IMR-90 (cell line): ENCODE results near the gene ACOX1. TPM values are rescaled to one million over a fixed set of nuclear protein-coding genes. Genes with fewer than 3 reads are reported as not detected.
A peak's percentile ranks its signal among the peaks of the same experiment; 100 is the strongest.
"Not testable (repeated sequence)": the region's sequence is repeated elsewhere in the genome, so short reads cannot be mapped to it uniquely, and the experiment has no call there.

ENCODE experiments used
- ATAC-seq: fragments of 200-7000 bp; cut with Tn5 transposase; 2 replicates; pipeline ENCODE4 v1.9.1; 2020; ENCODE audit warnings: low read depth, mild to moderate bottlenecking, moderate library complexity
- BruUV-seq: library from RNA; stranded (reverse); fragments of 400-500 nt; replicated peaks from 2 replicates; lab custom pipeline; 2021; lab: Mats Ljungman, UMichigan
- CTCF ChIA-PET: fragments of 300-600 bp; formaldehyde crosslinking; extraction: SDS; loops from one replicate; lab custom pipeline; 2021; ENCODE audit warnings: antibody characterized with exemption; lab: Yijun Ruan, JAX
- POLR2A ChIA-PET: fragments of 300-600 bp; sonication (Branson Sonifier 250); formaldehyde crosslinking; loops from one replicate; lab custom pipeline; 2022; ENCODE audit warnings: antibody characterized with exemption; ENCODE audit not compliant: unreplicated experiment; lab: Charles Lee
- DNase-seq: peaks from one replicate; pipeline ENCODE4 v3.0.0; 2013
- H2AFZ ChIP-seq: replicated peaks from 2 replicates; pipeline ENCODE3; 2013; ENCODE audit warnings: low read length, mild to moderate bottlenecking; ENCODE audit not compliant: poor library complexity
- H2AK5ac ChIP-seq: 2 replicates; pipeline ENCODE4 v1.6.1; 2013; ENCODE audit warnings: low read depth, low read length, inconsistent platforms
- H2AK9ac ChIP-seq: replicated peaks from 2 replicates; pipeline ENCODE3; 2013; ENCODE audit warnings: mild to moderate bottlenecking, low read depth, low read length, moderate library complexity; ENCODE audit not compliant: poor library complexity
- H2BK120ac ChIP-seq: 2 replicates; pipeline ENCODE4 v1.6.1; 2013; ENCODE audit warnings: low read depth, low read length, inconsistent platforms
- H2BK15ac ChIP-seq: 3 replicates; pipeline ENCODE4 v1.6.1; 2013; ENCODE audit warnings: low read depth, low read length, inconsistent platforms
- H2BK20ac ChIP-seq: 2 replicates; pipeline ENCODE4 v1.6.1; 2013; ENCODE audit warnings: low read depth, mild to moderate bottlenecking, inconsistent platforms, low read length, moderate library complexity
- H2BK5ac ChIP-seq: 2 replicates; pipeline ENCODE4 v1.6.1; 2013; ENCODE audit warnings: mild to moderate bottlenecking, low read depth, low read length, inconsistent platforms; ENCODE audit not compliant: poor library complexity, severe bottlenecking
- H3K14ac ChIP-seq: replicated peaks from 2 replicates; pipeline ENCODE4 v1.6.1; 2013; ENCODE audit warnings: low read depth, low read length, inconsistent platforms
- H3K18ac ChIP-seq: 2 replicates; pipeline ENCODE4 v1.6.1; 2013; ENCODE audit warnings: low read depth, low read length, control low read depth
- H3K23ac ChIP-seq: 2 replicates; pipeline ENCODE4 v1.6.1; 2013; ENCODE audit warnings: low read depth, low read length, inconsistent platforms
- H3K27ac ChIP-seq: 2 replicates; pipeline ENCODE4 v1.5.1; 2013; ENCODE audit warnings: mild to moderate bottlenecking, control low read depth, low read length; ENCODE audit not compliant: insufficient read depth
- H3K27me3 ChIP-seq: 2 replicates; pipeline ENCODE4 v1.6.1; 2013; ENCODE audit warnings: low read length; ENCODE audit not compliant: control insufficient read depth, insufficient read depth
- H3K36me3 ChIP-seq: 2 replicates; pipeline ENCODE4 v1.6.1; 2013; ENCODE audit warnings: low read length, mixed read lengths; ENCODE audit not compliant: control insufficient read depth, insufficient read depth
- H3K4ac ChIP-seq: 2 replicates; pipeline ENCODE4 v1.6.1; 2013; ENCODE audit warnings: low read depth, low read length, inconsistent platforms
- H3K4me1 ChIP-seq: 2 replicates; pipeline ENCODE4 v1.6.1; 2013; ENCODE audit warnings: low read length, mixed read lengths; ENCODE audit not compliant: control insufficient read depth, insufficient read depth
- H3K4me2 ChIP-seq: 2 replicates; pipeline ENCODE4 v1.6.1; 2013; ENCODE audit warnings: low read depth, mild to moderate bottlenecking, control low read depth, low read length, moderate library complexity
- H3K4me3 ChIP-seq: 2 replicates; pipeline ENCODE4 v1.5.1; 2013; ENCODE audit warnings: low read depth, mild to moderate bottlenecking, control low read depth, low read length, moderate library complexity; ENCODE audit not compliant: insufficient read depth
- H3K56ac ChIP-seq: 2 replicates; pipeline ENCODE4 v1.6.1; 2013; ENCODE audit warnings: low read length, inconsistent platforms; ENCODE audit not compliant: insufficient read depth; ENCODE audit errors: extremely low read depth
- H3K79me1 ChIP-seq, 2 experiments: 2 replicates each; pipeline ENCODE4 v1.6.1; 2013; ENCODE audit warnings: low read length in 2 of 2, inconsistent platforms in 1 of 2, low read depth in 1 of 2
- H3K9ac ChIP-seq: 2 replicates; pipeline ENCODE4 v1.6.1; 2013; ENCODE audit warnings: low read depth, low read length, control low read depth
- H3K9me1 ChIP-seq: 2 replicates; pipeline ENCODE4 v1.6.1; 2013; ENCODE audit warnings: low read length, inconsistent platforms; ENCODE audit not compliant: insufficient read depth
- H3K9me3 ChIP-seq: 2 replicates; pipeline ENCODE4 v1.6.1; 2013; ENCODE audit warnings: low read length; ENCODE audit not compliant: control insufficient read depth, insufficient read depth
- H4K20me1 ChIP-seq: 2 replicates; pipeline ENCODE4 v1.6.1; 2013; ENCODE audit warnings: low read length, inconsistent platforms; ENCODE audit not compliant: insufficient read depth
- H4K5ac ChIP-seq: 2 replicates; pipeline ENCODE4 v1.6.1; 2013; ENCODE audit warnings: mild to moderate bottlenecking, low read depth, low read length, control low read depth
- H4K8ac ChIP-seq, 2 experiments: 2 replicates each; pipeline ENCODE4 v1.6.1; 2013; ENCODE audit warnings: low read depth in 2 of 2, low read length in 2 of 2, control low read depth in 1 of 2, inconsistent platforms in 1 of 2
- H4K91ac ChIP-seq: 2 replicates; pipeline ENCODE4 v1.6.1; 2013; ENCODE audit warnings: low read depth, low read length, inconsistent platforms; ENCODE audit not compliant: insufficient read depth
- BHLHE40 ChIP-seq: fragments of 150-350 bp; IDR thresholded peaks from 2 replicates; pipeline ENCODE4 v1.6.1; 2016; ENCODE audit warnings: mild to moderate bottlenecking, low read depth, low read length
- USF2 ChIP-seq: fragments of 150-350 bp; IDR thresholded peaks from 2 replicates; pipeline ENCODE4 v1.6.1; 2017; ENCODE audit warnings: mild to moderate bottlenecking, antibody characterized with exemption, low read length, low read depth
- WGBS, 2 experiments: methylation state at CpG; one replicate each; pipeline versions ENCODE4 v1.1.5 to v1.1.7; 2013; ENCODE audit warnings: missing lambda C conversion rate in 2 of 2; ENCODE audit not compliant: insufficient read length in 1 of 2; ENCODE audit errors: extremely low coverage in 2 of 2; 5-methylcytosine and 5-hydroxymethylcytosine counted together
- dilution Hi-C: fragments of 300-500 bp; cut with HindIII; formaldehyde crosslinking; loops from one replicate; pipeline ENCODE4 v1.14.3; 2018; ENCODE audit warnings: low sequenced_read_pairs; ENCODE audit not compliant: unreplicated experiment
- in situ Hi-C: fragments of 300-500 bp; cut with MboI; formaldehyde crosslinking; loops from 3 replicates; pipeline ENCODE4 v1.14.3; 2019; ENCODE audit warnings: low sequenced_read_pairs, inconsistent platforms, mixed read lengths
- intact Hi-C: fragments of 100-400 bp; cut with micrococcal nuclease; formaldehyde crosslinking; loops from 2 replicates; pipeline ENCODE4 v1.10.0; 2022
- polyA plus RNA-seq, 3 experiments: library from polyadenylated mRNA; depleted of rRNA; stranded (reverse); fragments of >200 nt; gene quantifications; 2 replicates each; pipeline ENCODE4 v1.2.3, GENCODE V29; 2012; ENCODE audit warnings: low replicate concordance in 1 of 3
- total RNA-seq: library from RNA; depleted of rRNA; stranded (reverse); fragments of >200 nt; gene quantifications from 2 replicates; pipeline ENCODE4 v1.2.3, GENCODE V29; 2012

ACOX1 gene
- total and polyA plus RNA-seq, 2 of the 4 experiments (the other 2 are of a cell fraction): 16.1 to 94.8 TPM

DNA sequence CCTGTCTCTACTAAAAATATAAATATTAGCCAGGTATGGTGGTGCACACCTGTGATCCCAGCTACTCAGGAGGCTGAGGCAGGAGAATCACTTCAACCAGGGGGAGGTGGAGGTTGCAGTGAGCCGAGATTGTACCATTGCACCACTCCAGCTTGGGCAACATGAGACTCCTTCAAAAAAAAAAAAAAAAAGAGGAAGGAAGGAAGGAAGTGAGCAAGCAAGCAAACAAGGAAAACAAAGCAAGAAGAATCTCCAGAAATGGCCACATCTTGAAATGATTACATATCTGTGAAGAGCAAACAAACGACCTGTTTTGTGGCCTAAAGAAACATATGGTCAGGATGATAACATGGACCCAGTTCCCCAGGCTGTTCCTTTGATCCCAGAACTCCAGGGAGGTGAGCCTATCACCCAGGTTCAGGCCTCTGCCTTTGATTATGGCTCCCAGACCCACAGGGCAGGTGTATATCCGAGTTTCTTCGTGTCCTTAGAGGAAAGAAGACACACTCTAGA is 8.9 kb downstream of the ACOX1 start:
- Histone ChIP-seq H4K20me1 (peaks cover 13% of the 10 kb centered on the region; the same call in 1 of the 2 replicates), H4K91ac (no peak overlapping the region), H3K4me1 (0 out of 2 replicates have a peak, but pooled peaks cover 1% of the 10 kb centered on the region), H2BK5ac (no peak overlapping the region), H3K18ac (no peak overlapping the region), H3K56ac (no peak overlapping the region), H2BK15ac (no peak overlapping the region), H3K36me3 (peaks cover 13% of the 10 kb centered on the region), H2AK5ac (no peak overlapping the region), H3K79me1 (peaks cover 12 to 43% of the 10 kb centered on the region in 2 experiments), H2AFZ (no peak overlapping the region), H4K5ac (no peak overlapping the region), H3K27ac (no peak overlapping the region), H4K8ac (no peak overlapping the region), H2BK120ac (no peak overlapping the region), H3K9ac (no peak overlapping the region), H3K23ac (no peak overlapping the region), H3K4me3 (no peak overlapping the region), H3K4ac (no peak overlapping the region), H3K27me3 (no peaks in the 10 kb centered on the region), H2AK9ac (no peak overlapping the region), H3K9me1 (no peaks in the 10 kb centered on the region), H3K9me3 (no peaks in the 10 kb centered on the region), H2BK20ac (no peak overlapping the region), H3K14ac (no peak overlapping the region), H3K4me2 (no peak overlapping the region)
- TF ChIP-seq BHLHE40: no peak
- no peak for TF ChIP-seq USF2
- POLR2A ChIA-PET: interaction anchor here (0.6 kb wide), 1 partner anchor 10 kb away, joined by 4 read pairs; no protein-coding TSS in a partner anchor
- DNase-seq (peak; percentile 15), ATAC-seq (no peak)
- BruUV-seq: no TSS peak
- in situ Hi-C loops (no loop called here), dilution Hi-C loops (no loop called here), intact Hi-C loops (no loop called here)
- 75% methylated on average over 1 of the region's 4 CpGs; no CpG with 5 or more reads in 1 of the 2 experiments for WGBS, 2 experiments
- CTCF ChIA-PET: interaction anchor here (0.6 kb wide), 1 partner anchor 61 kb away, joined by 3 read pairs; no protein-coding TSS in a partner anchor

- H3K4ac ChIP-seq, H2BK5ac ChIP-seq, H3K4me2 ChIP-seq, in situ Hi-C loops, H3K9me3 ChIP-seq, DNase-seq, H3K9ac ChIP-seq, H2AK9ac ChIP-seq, H3K4me1 ChIP-seq, intact Hi-C loops, CTCF ChIA-PET, H3K27ac ChIP-seq, H4K91ac ChIP-seq, H2BK20ac ChIP-seq, H3K23ac ChIP-seq, H3K56ac ChIP-seq, H3K18ac ChIP-seq, dilution Hi-C loops, H2BK15ac ChIP-seq, H3K27me3 ChIP-seq, H2AFZ ChIP-seq, POLR2A ChIA-PET, BruUV-seq, ATAC-seq, H3K14ac ChIP-seq, H4K8ac ChIP-seq, H2BK120ac ChIP-seq, H3K9me1 ChIP-seq, H4K5ac ChIP-seq, H2AK5ac ChIP-seq, H3K4me3 ChIP-seq: not testable (repeated sequence)
- Histone ChIP-seq H3K36me3 (peaks cover 13% of the 10 kb centered on the region), H4K20me1 (peaks cover 16% of the 10 kb centered on the region; the same call in 1 of the 2 replicates), H3K79me1 (peaks cover 13 to 44% of the 10 kb centered on the region in 2 experiments)
- WGBS, 2 experiments: no CpG with 5 or more reads among the region's 10 CpGs
Measured at GRCh38 chr17:75969044-75969443, 9.9 kb downstream of the ACOX1 start.
